Tibial nerve (tissue), 4 donors: ENCODE measurements around the gene OSBPL8. TPM values are rescaled to one million over a fixed set of nuclear protein-coding genes. Genes with fewer than 3 reads are reported as not detected.

Experiments used
- DNase-seq, 2 donors: peaks; one replicate each; pipeline ENCODE4 v3.0.0-alpha.2; 2019; ENCODE audit warnings: low spot score in 2 of 2
- H3K27ac ChIP-seq, 4 donors: fragments of 200-600 bp; sonication (generic) in 3 of 4; one replicate each; pipeline ENCODE4 v1.5.1; 2017 to 2019; ENCODE audit warnings: mild to moderate bottlenecking in 1 of 4
- H3K27me3 ChIP-seq, 2 donors: fragments of 200-600 bp; sonication (generic) in 1 of 2; one replicate each; pipeline versions ENCODE4 v1.5.1 to v1.6.0; 2017 to 2019
- H3K36me3 ChIP-seq, 3 donors: fragments of 200-600 bp; sonication (generic); one replicate each; pipeline ENCODE4 v1.5.1; 2018 to 2019
- H3K4me1 ChIP-seq, 4 donors: fragments of 200-600 bp; sonication (generic) in 3 of 4; one replicate each; pipeline ENCODE4 v1.5.1; 2017 to 2019
- H3K4me3 ChIP-seq, 4 donors: fragments of 200-600 bp; sonication (generic) in 3 of 4; one replicate each; pipeline ENCODE4 v1.5.1; 2017 to 2019; ENCODE audit warnings: mild to moderate bottlenecking in 1 of 4, moderate library complexity in 1 of 4
- H3K9me3 ChIP-seq, 4 donors: fragments of 200-600 bp; sonication (generic) in 3 of 4; one replicate each; pipeline ENCODE4 v1.5.1; 2017 to 2019
- CTCF ChIP-seq, 5 experiments: fragments of 200-600 bp in 3 of 5; fragments of 450-650 bp in 2 of 5; sonication (generic) in 3 of 5; IDR thresholded peaks; one replicate each; pipeline ENCODE4 v1.5.1; 2016 to 2019; ENCODE audit warnings: antibody characterized with exemption in 5 of 5, mild to moderate bottlenecking in 3 of 5, moderate library complexity in 2 of 5
- EP300 ChIP-seq, 2 donors: sonication (generic); formaldehyde crosslinking; IDR thresholded peaks; one replicate each; pipeline ENCODE4 v1.6.1; 2017; ENCODE audit warnings: antibody characterized with exemption in 2 of 2, mild to moderate bottlenecking in 1 of 2
- POLR2A ChIP-seq, 2 donors: fragments of 450-650 bp; IDR thresholded peaks; one replicate each; pipeline ENCODE4 v1.6.1; 2017; ENCODE audit warnings: antibody characterized with exemption in 2 of 2, mild to moderate bottlenecking in 2 of 2, moderate library complexity in 2 of 2
- WGBS, 2 donors: methylation state at CpG; one replicate each; pipeline ENCODE4 v1.1.5; 2018; 5-methylcytosine and 5-hydroxymethylcytosine counted together
- total RNA-seq, 4 donors: library from RNA; depleted of rRNA; stranded (reverse); fragments of >200 nt; gene quantifications; one replicate each; pipeline ENCODE4 v1.1.0, GENCODE V29; 2016

Gene OSBPL8
- total RNA-seq, 4 donors from 2014 or later: 90.9 to 151 (median 119) TPM

GRCh38 chr12:76491292-76491691, 68.3 kb downstream of the OSBPL8 start:
- WGBS, 2 donors: 90 to 98% methylated on average over 1 of the region's 1 CpG
- no peaks in the 10 kb centered on the region for H3K4me1 ChIP-seq
- no peak for DNase-seq
- peaks cover 0 to 26% (median 3%) of the 10 kb centered on the region in 3 donors for H3K36me3 ChIP-seq
- no peaks in the 10 kb centered on the region for H3K27me3 ChIP-seq
- no peak overlapping the region for H3K4me3 ChIP-seq
- H3K27ac ChIP-seq: no peak overlapping the region
- TF ChIP-seq POLR2A (IDR thresholded peaks at IDR 0.05): no peak
- no peak for TF ChIP-seq EP300 (IDR thresholded peaks at IDR 0.05)
- no peak for TF ChIP-seq CTCF (IDR thresholded peaks at IDR 0.05)
- H3K9me3 ChIP-seq: peaks cover 0 to 31% (median 5%) of the 10 kb centered on the region in 4 donors

- WGBS, 2 donors: 97 to 99% methylated on average over 3 to 4 of the region's 4 CpGs
- Histone ChIP-seq H3K36me3 (peaks cover 0 to 30% (median 3%) of the 10 kb centered on the region in 3 donors), H3K4me3 (no peak overlapping the region), H3K4me1 (no peaks in the 10 kb centered on the region), H3K9me3 (peaks cover 0 to 31% (median 5%) of the 10 kb centered on the region in 4 donors), H3K27ac (no peak overlapping the region), H3K27me3 (no peaks in the 10 kb centered on the region)
- no peak for DNase-seq
- TF ChIP-seq EP300 (IDR thresholded peaks at IDR 0.05) (no peak), CTCF (IDR thresholded peaks at IDR 0.05) (no peak), POLR2A (IDR thresholded peaks at IDR 0.05) (no peak)
These were observed 68.8 kb downstream of the OSBPL8 start for GRCh38 chr12:76490763-76491162.

- TF ChIP-seq POLR2A (IDR thresholded peaks at IDR 0.05): no peak
- no peak for TF ChIP-seq CTCF (IDR thresholded peaks at IDR 0.05)
- no peak for TF ChIP-seq EP300 (IDR thresholded peaks at IDR 0.05)
- Histone ChIP-seq H3K4me1 (no peaks in the 10 kb centered on the region), H3K36me3 (peaks cover 0 to 41% (median 3%) of the 10 kb centered on the region in 3 donors), H3K4me3 (no peak overlapping the region), H3K9me3 (peaks cover 0 to 29% (median 5%) of the 10 kb centered on the region in 4 donors), H3K27ac (no peak overlapping the region), H3K27me3 (no peaks in the 10 kb centered on the region)
- 97 to 98% methylated on average over 3 of the region's 3 CpGs for WGBS, 2 donors
- DNase-seq: no peak
These were observed 69.8 kb downstream of the OSBPL8 start for GRCh38 chr12:76489737-76490136.

- H3K9me3 ChIP-seq: peaks cover 0 to 12% (median 0%) of the 10 kb centered on the region in 4 donors
- H3K36me3 ChIP-seq: peaks cover 0 to 63% (median 3%) of the 10 kb centered on the region in 3 donors
- no peaks in the 10 kb centered on the region for H3K4me1 ChIP-seq
- 73 to 78% methylated on average over 2 of the region's 2 CpGs for WGBS, 2 donors
- no peaks in the 10 kb centered on the region for H3K27me3 ChIP-seq
- no peak overlapping the region for H3K27ac ChIP-seq
- no peak for DNase-seq
- no peak for TF ChIP-seq CTCF (IDR thresholded peaks at IDR 0.05)
- TF ChIP-seq EP300 (IDR thresholded peaks at IDR 0.05): no peak
- no peak for TF ChIP-seq POLR2A (IDR thresholded peaks at IDR 0.05)
- H3K4me3 ChIP-seq: no peak overlapping the region
These were observed 73.6 kb downstream of the OSBPL8 start for GRCh38 chr12:76486011-76486410.

- Histone ChIP-seq H3K9me3 (peaks cover 0 to 9% (median 0%) of the 10 kb centered on the region in 4 donors), H3K27ac (no peak overlapping the region), H3K36me3 (peaks cover 0 to 43% (median 0%) of the 10 kb centered on the region in 3 donors), H3K27me3 (no peaks in the 10 kb centered on the region), H3K4me3 (no peak overlapping the region), H3K4me1 (no peaks in the 10 kb centered on the region)
- no peak for TF ChIP-seq CTCF (IDR thresholded peaks at IDR 0.05)
- no peak for TF ChIP-seq EP300 (IDR thresholded peaks at IDR 0.05)
- TF ChIP-seq POLR2A (IDR thresholded peaks at IDR 0.05): no peak
- no peak for DNase-seq
These were observed 78.8 kb downstream of the OSBPL8 start for GRCh38 chr12:76480796-76481195.
